ENCODE measurements around the gene SARDH.

SARDH gene

GRCh38 chr9:133727277-133727875 is 10.8 kb downstream of the SARDH start:
- no peak for TF ChIP-seq CTCF (IDR thresholded peaks at IDR 0.05; ENCODE audit: borderline replicate concordance, control extremely low read depth, extremely low read depth, insufficient read depth, missing control alignments)
- in situ Hi-C loops (cut with MboI; ENCODE audit: low sequenced_read_pairs, unreplicated experiment) = loop anchor here (25.0 kb wide), 1 partner anchor 190 kb away; the partner anchor contains the start of gene ADAMTSL2
- no peak for DNase-seq (ENCODE audit: low spot score)

GRCh38 chr9:133726401-133727276 is 11.5 kb downstream of the SARDH start:
- in situ Hi-C loops (cut with MboI; ENCODE audit: low sequenced_read_pairs, unreplicated experiment) = loop anchor here (25.0 kb wide), 1 partner anchor 189 kb away; the partner anchor contains the start of gene ADAMTSL2
- peak; percentile 76 for DNase-seq (ENCODE audit: low spot score)
- TF ChIP-seq CTCF (IDR thresholded peaks at IDR 0.05; ENCODE audit: borderline replicate concordance, control extremely low read depth, extremely low read depth, insufficient read depth, missing control alignments) = peak; percentile 43

- TF ChIP-seq CTCF (IDR thresholded peaks at IDR 0.05; ENCODE audit: borderline replicate concordance, control extremely low read depth, extremely low read depth, insufficient read depth, missing control alignments) = no peak
- no peak for DNase-seq (ENCODE audit: low spot score)
- in situ Hi-C loops (cut with MboI; ENCODE audit: low sequenced_read_pairs, unreplicated experiment) = loop anchor here (25.0 kb wide), 1 partner anchor 189 kb away; the partner anchor contains the start of gene ADAMTSL2
Observed at GRCh38 chr9:133725886-133726285, 12.3 kb downstream of the SARDH start.

- no peak for DNase-seq (ENCODE audit: low spot score)
- TF ChIP-seq CTCF (IDR thresholded peaks at IDR 0.05; ENCODE audit: borderline replicate concordance, control extremely low read depth, extremely low read depth, insufficient read depth, missing control alignments) = no peak
- in situ Hi-C loops (cut with MboI; ENCODE audit: low sequenced_read_pairs, unreplicated experiment) = no loop called here
Observed at GRCh38 chr9:133718563-133719315, 19.4 kb downstream of the SARDH start.

GRCh38 chr9:133717113-133718031 is 20.8 kb downstream of the SARDH start:
- no peak for DNase-seq (ENCODE audit: low spot score)
- in situ Hi-C loops (cut with MboI; ENCODE audit: low sequenced_read_pairs, unreplicated experiment) = no loop called here
- TF ChIP-seq CTCF (IDR thresholded peaks at IDR 0.05; ENCODE audit: borderline replicate concordance, control extremely low read depth, extremely low read depth, insufficient read depth, missing control alignments) = no peak

All from GM13976 (cell line).